Spleen (tissue), 11 donors: ENCODE data around the gene RAB8B. TPM values are rescaled to one million over a fixed set of nuclear protein-coding genes. Genes with fewer than 3 reads are reported as not detected.
A peak's percentile ranks its signal among the peaks of the same experiment; 100 is the strongest.

Source experiments
- DNase-seq: peaks from one replicate; pipeline ENCODE4 v3.0.0-alpha.2; 2020
- H3K27ac ChIP-seq, 8 donors: fragments of 200-600 bp; sonication (generic) in 7 of 8; 1 replicate in 4 of 8; 2 replicates in 4 of 8; pipeline versions ENCODE4 v1.5.0 to v1.8.0; 2016 to 2021; ENCODE audit warnings: inconsistent platforms in 4 of 8, mild to moderate bottlenecking in 4 of 8, moderate library complexity in 1 of 8
- H3K27me3 ChIP-seq, 7 donors: fragments of 200-600 bp; sonication (generic) in 6 of 7; replicated peaks in 1 of 7; 1 replicate in 4 of 7; 2 replicates in 3 of 7; pipeline versions ENCODE4 v1.5.0 to v1.8.0; 2016 to 2021; ENCODE audit warnings: inconsistent platforms in 3 of 7, mild to moderate bottlenecking in 1 of 7
- H3K36me3 ChIP-seq, 6 donors: fragments of 200-600 bp; sonication (generic) in 5 of 6; 1 replicate in 4 of 6; 2 replicates in 2 of 6; pipeline versions ENCODE4 v1.5.0 to v1.8.0; 2016 to 2021; ENCODE audit warnings: inconsistent platforms in 2 of 6
- H3K4me1 ChIP-seq, 6 donors: fragments of 200-600 bp; sonication (generic) in 5 of 6; 1 replicate in 3 of 6; 2 replicates in 3 of 6; pipeline versions ENCODE4 v1.5.0 to v1.8.0; 2016 to 2021; ENCODE audit warnings: inconsistent platforms in 3 of 6
- H3K4me3 ChIP-seq, 8 donors: fragments of 200-600 bp; sonication (generic) in 7 of 8; 1 replicate in 4 of 8; 2 replicates in 4 of 8; pipeline versions ENCODE4 v1.5.0 to v1.8.0; 2016 to 2021; ENCODE audit warnings: inconsistent platforms in 4 of 8, mild to moderate bottlenecking in 4 of 8, moderate library complexity in 2 of 8
- H3K9me3 ChIP-seq, 8 donors: fragments of 200-600 bp; sonication (generic) in 7 of 8; 1 replicate in 4 of 8; 2 replicates in 4 of 8; pipeline versions ENCODE4 v1.5.0 to v1.8.0; 2016 to 2021; ENCODE audit warnings: inconsistent platforms in 4 of 8
- CTCF ChIP-seq, 11 experiments: fragments of 200-600 bp in 7 of 11; fragments of 450-650 bp in 4 of 11; sonication (generic) in 4 of 11; IDR thresholded peaks in 8 of 11; conservative IDR thresholded peaks in 3 of 11; 1 replicate in 7 of 11; 2 replicates in 4 of 11; pipeline versions ENCODE4 v1.4.0 to v1.8.0; 2016 to 2021; ENCODE audit warnings: antibody characterized with exemption in 11 of 11, inconsistent platforms in 4 of 11, mild to moderate bottlenecking in 1 of 11
- POLR2A ChIP-seq, 3 donors: fragments of 450-650 bp; IDR thresholded peaks; one replicate each; pipeline ENCODE4 v1.5.1; 2017; ENCODE audit warnings: antibody characterized with exemption in 3 of 3, mild to moderate bottlenecking in 1 of 3
- POLR2AphosphoS5 ChIP-seq, 3 donors: sonication (generic); formaldehyde crosslinking; IDR thresholded peaks; one replicate each; pipeline ENCODE4 v1.5.1; 2017; ENCODE audit warnings: antibody characterized with exemption in 3 of 3
- WGBS, 5 donors: extraction: QIAGEN DNeasy Blood & Tissue Kit in 3 of 5; methylation state at CpG; one replicate each; pipeline versions ENCODE4 v1.1.5 to v1.1.7; 2013 to 2018; 5-methylcytosine and 5-hydroxymethylcytosine counted together
- intact Hi-C: fragments of 100-400 bp; cut with DNase I; formaldehyde crosslinking; loops from one replicate; pipeline ENCODE4 v1.15.0; 2023; ENCODE audit warnings: low total_unique reads
- polyA plus RNA-seq, 3 donors: library from polyadenylated mRNA; stranded (reverse); fragments of 200-250 nt; gene quantifications; one replicate each; pipeline ENCODE4 v1.2.1, GENCODE V29; 2013
- total RNA-seq, 7 donors: library from RNA; depleted of rRNA in 3 of 7; stranded (reverse); fragments of >200 nt in 3 of 7; fragmentation: NEBNext Ultra II Directional in 4 of 7; extraction: Animal tissue kit (Norgen Biotek cat#: 25700) in 4 of 7; gene quantifications; one replicate each; pipeline versions ENCODE4 v1.1.0 to v1.2.1, GENCODE V29; 2016 to 2021
- donor health status: healthy with polysubstance abuse.
- donor health status: DM: no; HTN: no; CAD: no; lungs with moderate emphysema.
- donor health status: DM: no; HTN: no; CAD: no.
- donor health status: Bipolar disorder and iron deficiency.
- donor health status: healthy.
- donor health status: DM: no; HTN: no; CAD: no.
- donor health status: DM: yes; HTN: yes; CAD: no.

Gene RAB8B
- total and polyA plus RNA-seq, 10 donors, result 18.9 to 96.4 (median 64.2) TPM

GRCh38 chr15:63291507-63291906 is 102.1 kb downstream of the RAB8B start:
- no peak overlapping the region for H3K4me3 ChIP-seq
- intact Hi-C loops, result no loop called here
- no peak for TF ChIP-seq POLR2A (IDR thresholded peaks at IDR 0.05)
- TF ChIP-seq POLR2AphosphoS5 (IDR thresholded peaks at IDR 0.05), result no peak
- no peak for TF ChIP-seq CTCF (IDR thresholded peaks at IDR 0.05 in 8 of 11, conservative IDR thresholded peaks at IDR 0.05 in 3 of 11)
- peaks cover 0 to 94% (median 38%) of the 10 kb centered on the region in 6 donors for H3K4me1 ChIP-seq
- peak overlapping the region in 7 of 8 donors; percentile 39 to 66 (median 56) for H3K27ac ChIP-seq
- peaks cover 0 to 53% (median 8%) of the 10 kb centered on the region in 6 donors for H3K36me3 ChIP-seq
- no peaks in the 10 kb centered on the region for H3K27me3 ChIP-seq
- DNase-seq, result no peak
- H3K9me3 ChIP-seq, result no peaks in the 10 kb centered on the region

GRCh38 chr15:63292241-63292640 is 102.8 kb downstream of the RAB8B start:
- no peaks in the 10 kb centered on the region for H3K9me3 ChIP-seq
- peaks cover 0 to 96% (median 35%) of the 10 kb centered on the region in 6 donors for H3K4me1 ChIP-seq
- no peak overlapping the region for H3K4me3 ChIP-seq
- H3K27ac ChIP-seq, result peak overlapping the region in 6 of 8 donors; percentile 39 to 66 (median 58)
- TF ChIP-seq POLR2A (IDR thresholded peaks at IDR 0.05), result no peak
- no peak for TF ChIP-seq POLR2AphosphoS5 (IDR thresholded peaks at IDR 0.05)
- no peak for TF ChIP-seq CTCF (IDR thresholded peaks at IDR 0.05 in 8 of 11, conservative IDR thresholded peaks at IDR 0.05 in 3 of 11)
- no peaks in the 10 kb centered on the region for H3K27me3 ChIP-seq
- intact Hi-C loops, result no loop called here
- WGBS, 5 donors, result 90 to 94% (median 91%) methylated on average over 3 of the region's 3 CpGs
- H3K36me3 ChIP-seq, result peaks cover 0 to 47% (median 7%) of the 10 kb centered on the region in 6 donors
- DNase-seq, result no peak

GRCh38 chr15:63292771-63293170 is 103.4 kb downstream of the RAB8B start:
- intact Hi-C loops, result no loop called here
- no peak for TF ChIP-seq POLR2A (IDR thresholded peaks at IDR 0.05)
- TF ChIP-seq CTCF (IDR thresholded peaks at IDR 0.05 in 8 of 11, conservative IDR thresholded peaks at IDR 0.05 in 3 of 11), result no peak
- WGBS, 5 donors, result 79 to 86% (median 81%) methylated on average over 5 of the region's 5 CpGs
- H3K9me3 ChIP-seq, result no peaks in the 10 kb centered on the region
- no peak overlapping the region for H3K4me3 ChIP-seq
- peaks cover 0 to 45% (median 3%) of the 10 kb centered on the region in 6 donors for H3K36me3 ChIP-seq
- peaks cover 0 to 95% (median 34%) of the 10 kb centered on the region in 6 donors for H3K4me1 ChIP-seq
- H3K27me3 ChIP-seq, result no peaks in the 10 kb centered on the region
- no peak for DNase-seq
- H3K27ac ChIP-seq, result peak overlapping the region in 5 of 8 donors; percentile 11 to 66 (median 51)

GRCh38 chr15:63294359-63294758 is 105.0 kb downstream of the RAB8B start:
- Histone ChIP-seq H3K27ac (peak overlapping the region in 4 of 8 donors; percentile 22 to 66 (median 46)), H3K9me3 (no peaks in the 10 kb centered on the region), H3K4me1 (peaks cover 0 to 79% (median 24%) of the 10 kb centered on the region in 6 donors), H3K36me3 (peaks cover 0 to 52% (median 0%) of the 10 kb centered on the region in 6 donors), H3K27me3 (no peaks in the 10 kb centered on the region), H3K4me3 (no peak overlapping the region)
- TF ChIP-seq CTCF (IDR thresholded peaks at IDR 0.05 in 8 of 11, conservative IDR thresholded peaks at IDR 0.05 in 3 of 11), result no peak
- peak in 1 of 3 donors; percentile 55 for TF ChIP-seq POLR2AphosphoS5 (IDR thresholded peaks at IDR 0.05)
- no peak for TF ChIP-seq POLR2A (IDR thresholded peaks at IDR 0.05)
- DNase-seq, result no peak
- intact Hi-C loops, result no loop called here
- WGBS, 5 donors, result 70 to 92% (median 72%) methylated on average over 3 of the region's 3 CpGs
